LoVo (cell line): ENCODE data around the gene KCNJ16.

Source experiments
- DNase-seq: peaks from one replicate; pipeline ENCODE4 v3.0.0-alpha.2; 2016; ENCODE audit warnings: low spot score

KCNJ16 gene

DNA sequence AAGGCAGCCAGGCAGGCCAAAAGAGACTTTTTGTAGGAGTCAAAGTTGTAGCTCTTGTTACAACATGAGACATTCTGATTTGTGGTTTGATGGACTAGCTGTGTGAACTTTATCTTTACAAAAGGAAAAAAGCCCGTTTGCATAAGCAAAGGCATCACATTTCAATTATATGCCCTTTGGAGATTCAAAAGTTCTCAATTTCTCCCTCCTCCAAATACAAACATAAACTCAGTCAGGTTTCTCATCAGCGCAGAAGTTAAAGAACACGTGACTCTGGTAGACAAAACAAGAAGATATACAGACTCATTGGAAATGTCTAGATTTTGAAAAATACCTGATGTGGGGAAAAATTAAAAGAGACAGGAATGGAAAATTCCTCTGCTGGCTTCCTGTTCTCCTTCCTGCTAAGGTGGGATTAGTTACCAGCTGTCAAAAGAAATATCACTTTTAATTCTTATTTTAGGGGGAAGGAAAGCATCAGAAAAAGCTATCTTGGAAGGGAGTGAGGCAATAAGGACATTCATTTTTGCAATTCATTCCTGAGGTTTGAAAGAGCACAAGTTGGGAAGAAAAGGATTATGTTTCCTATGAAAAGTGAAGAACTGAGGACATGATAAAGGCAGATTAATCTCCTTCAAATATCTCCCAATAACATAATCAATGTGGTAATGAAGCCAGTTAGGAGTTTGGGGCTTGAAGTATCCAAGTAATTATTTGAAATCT is 4.6 kb upstream of the KCNJ16 start:
- no peak for DNase-seq

DNA sequence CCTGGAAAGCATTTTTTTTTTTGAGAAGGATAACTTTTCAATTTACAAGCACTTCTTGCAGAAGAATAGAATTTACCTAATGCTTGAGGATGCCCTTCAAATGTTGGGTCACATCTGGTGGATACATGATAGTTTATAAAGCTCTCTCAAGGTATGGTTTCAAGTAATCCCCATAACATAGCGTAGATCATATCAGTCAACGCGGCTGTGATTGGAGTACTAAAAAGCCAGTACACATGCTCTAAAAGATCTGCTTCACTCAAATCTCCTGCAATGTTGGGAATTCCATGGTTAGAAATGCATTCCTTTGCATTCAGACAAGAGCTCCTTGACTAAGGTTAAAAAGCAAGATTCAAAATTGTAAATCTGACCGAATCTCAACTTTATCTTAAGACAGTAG is 3.9 kb upstream of the KCNJ16 start:
- DNase-seq, result no peak

DNA sequence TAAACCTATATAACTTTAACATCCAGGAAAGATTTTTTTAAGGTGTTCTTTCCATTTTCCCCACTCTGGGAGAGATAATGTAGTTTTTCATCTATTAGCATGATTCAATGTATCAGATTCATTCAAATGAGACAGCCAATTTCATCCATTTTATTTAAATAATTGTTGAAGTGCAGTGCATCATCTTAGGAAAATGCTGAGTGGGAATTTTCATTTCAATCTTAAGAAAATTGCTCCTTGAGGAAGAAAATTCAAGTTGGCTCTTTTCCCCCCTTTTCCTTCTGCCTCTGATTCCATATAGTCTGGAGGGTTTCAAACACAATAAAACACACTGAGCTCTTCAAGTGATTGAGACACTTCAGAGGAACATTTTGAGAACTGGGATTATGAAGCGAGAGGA is 3.4 kb upstream of the KCNJ16 start:
- DNase-seq, result no peak

DNA sequence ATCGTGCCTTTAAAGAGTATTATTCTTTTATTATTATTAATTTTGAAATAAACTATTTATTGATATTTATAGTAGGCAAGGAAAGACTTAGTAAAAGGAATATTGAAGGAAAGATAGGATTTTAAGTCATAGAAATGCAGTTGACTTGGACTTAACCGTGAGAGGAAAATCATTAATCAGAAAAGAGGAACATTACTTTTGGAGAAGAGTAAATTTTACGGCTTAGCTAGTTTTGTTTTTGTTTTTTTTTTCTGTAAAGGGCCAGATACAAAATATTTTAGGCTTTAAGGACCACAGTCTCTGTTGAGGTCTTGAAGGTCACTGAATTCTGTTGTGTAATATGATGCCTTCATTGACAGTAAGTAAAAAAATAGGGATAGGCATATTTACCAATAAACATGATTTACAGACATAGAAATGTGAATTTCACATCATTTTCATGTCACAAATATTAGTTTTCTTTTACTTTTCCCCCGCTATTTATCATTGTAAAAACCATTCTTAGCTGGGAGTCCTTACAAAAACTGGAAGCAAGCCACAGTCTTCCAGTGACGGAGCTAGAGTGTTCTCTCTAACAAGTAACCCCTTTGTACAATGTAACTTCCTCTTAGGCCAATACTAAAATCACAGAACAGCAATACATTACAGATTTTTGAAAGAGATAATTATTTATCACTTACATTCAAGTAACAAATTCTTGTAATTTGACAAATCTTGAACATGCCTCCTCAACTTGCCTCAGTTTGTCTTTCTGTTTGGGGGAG is 2.3 kb upstream of the KCNJ16 start:
- DNase-seq, result no peak

DNA sequence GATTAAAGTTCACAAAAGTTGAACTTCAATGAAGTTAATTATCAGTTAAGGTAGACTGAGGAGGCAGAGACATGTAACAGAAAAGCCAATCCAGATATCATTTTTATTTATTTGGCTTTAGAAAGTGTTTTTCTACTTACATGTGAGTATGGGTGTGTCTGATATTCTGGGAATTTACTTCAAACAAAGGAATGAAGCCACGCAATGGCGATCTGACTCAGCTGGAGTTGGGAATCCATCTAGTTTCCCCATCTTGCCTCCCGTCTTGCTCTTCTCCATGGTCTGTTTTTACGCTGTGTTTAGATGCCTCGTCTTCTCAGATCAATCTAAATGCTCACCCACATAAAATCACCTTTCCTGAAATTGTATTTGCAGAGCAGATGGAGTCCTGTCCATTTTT is 1.7 kb upstream of the KCNJ16 start:
- no peak for DNase-seq

DNA sequence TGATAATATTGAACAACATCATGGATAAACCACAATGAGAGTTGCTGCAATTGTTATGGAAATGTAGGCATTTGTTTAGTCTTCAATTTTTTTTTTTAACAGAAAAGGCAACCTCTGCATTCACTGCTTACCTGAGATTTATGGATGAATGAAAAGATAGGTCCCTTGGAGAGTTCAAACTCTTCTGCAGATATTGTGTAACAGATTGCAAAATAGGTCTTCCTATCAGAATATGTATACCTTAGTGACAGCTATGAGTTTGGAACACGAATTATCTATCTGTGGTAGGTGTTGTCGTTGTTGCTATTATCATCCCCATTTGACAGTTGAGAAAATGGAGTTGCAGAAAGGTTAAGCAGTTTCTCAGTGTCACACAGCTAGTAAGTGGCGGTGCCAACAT is 1.2 kb upstream of the KCNJ16 start:
- DNase-seq, result no peak

DNA sequence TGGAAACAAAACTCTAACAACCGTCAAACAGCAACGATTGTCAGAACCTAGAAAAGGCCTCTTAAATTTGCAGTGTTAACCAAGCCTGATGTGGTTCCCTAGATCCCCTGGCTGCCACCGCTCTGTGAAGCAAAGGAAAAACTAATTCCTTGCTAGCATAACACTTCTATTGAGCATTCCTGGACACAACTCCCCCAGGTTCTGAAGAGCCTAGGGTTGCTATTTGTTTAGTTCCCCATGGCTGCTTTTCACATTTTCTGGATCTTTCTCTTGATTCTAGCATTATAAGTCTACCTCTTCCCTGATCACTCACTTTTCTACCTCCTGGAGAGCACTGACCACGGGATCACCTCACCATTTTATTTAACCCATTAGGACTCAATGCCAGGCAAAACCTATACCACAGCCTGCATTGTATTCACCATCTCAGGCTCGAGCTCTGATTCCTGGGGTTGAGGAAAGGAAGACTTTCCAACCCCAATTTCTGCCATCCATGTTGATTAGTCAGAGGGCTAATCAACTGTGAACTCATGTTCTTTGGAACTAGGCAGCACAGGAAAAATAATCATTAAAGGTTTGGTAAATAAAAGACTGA is 692 bp upstream of the KCNJ16 start:
- DNase-seq, result no peak

DNA sequence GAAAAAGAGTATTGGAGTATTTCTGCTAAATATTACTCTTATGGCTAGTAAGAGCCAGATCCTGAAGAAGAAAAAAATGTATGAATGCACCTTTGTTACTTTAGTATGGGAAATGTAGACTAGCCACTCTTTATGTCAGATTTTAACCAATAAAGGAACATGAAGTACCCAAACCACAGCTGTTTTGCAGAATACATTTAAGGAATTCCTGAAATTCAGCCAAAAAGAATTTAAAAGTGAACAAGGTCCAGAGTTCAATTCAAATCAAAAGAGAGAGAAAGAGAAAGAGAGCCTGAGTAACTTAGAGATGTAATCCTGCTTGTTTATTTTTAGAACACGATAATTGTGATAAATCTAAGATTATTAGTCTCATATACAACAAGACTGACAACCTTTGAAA is 1.2 kb downstream of the KCNJ16 start:
- no peak for DNase-seq

DNA sequence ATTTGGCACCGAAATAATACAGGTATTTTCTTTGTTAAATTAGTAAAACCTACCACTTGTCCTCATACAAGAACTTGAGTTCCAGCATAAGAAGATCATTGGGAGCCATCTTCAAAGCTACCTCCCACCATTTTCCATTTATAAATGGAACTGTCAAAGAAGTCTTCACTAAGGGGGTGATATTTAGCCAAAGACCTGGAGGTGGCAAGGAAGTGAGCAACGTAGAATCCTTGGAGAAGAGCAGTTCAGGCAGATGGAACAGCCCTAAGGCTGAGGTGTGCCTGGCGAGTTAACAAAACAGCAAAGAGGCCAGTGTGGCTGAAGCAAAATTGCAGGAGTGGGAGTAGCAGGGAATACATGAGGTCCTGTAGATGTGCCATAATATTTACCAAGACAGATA is 1.8 kb downstream of the KCNJ16 start:
- no peak for DNase-seq

DNA sequence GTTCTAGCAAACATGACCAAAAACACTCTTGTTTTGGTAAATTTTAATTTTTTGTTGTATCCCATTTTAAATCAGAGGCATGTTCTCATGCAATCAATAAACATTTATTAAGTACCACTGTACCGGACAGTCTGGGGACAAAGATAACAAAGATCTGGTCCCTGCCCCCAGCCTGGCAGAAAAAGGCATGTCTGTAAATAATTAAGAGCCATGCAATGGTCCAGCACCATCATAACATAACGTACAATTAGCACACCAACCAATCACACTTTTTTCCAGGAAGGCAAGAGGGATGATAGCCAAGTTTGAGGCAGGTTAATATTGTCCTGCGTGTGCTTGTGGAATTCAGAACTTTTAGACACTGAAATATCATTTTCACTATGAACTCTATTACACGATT is 3.5 kb downstream of the KCNJ16 start:
- no peak for DNase-seq

DNA sequence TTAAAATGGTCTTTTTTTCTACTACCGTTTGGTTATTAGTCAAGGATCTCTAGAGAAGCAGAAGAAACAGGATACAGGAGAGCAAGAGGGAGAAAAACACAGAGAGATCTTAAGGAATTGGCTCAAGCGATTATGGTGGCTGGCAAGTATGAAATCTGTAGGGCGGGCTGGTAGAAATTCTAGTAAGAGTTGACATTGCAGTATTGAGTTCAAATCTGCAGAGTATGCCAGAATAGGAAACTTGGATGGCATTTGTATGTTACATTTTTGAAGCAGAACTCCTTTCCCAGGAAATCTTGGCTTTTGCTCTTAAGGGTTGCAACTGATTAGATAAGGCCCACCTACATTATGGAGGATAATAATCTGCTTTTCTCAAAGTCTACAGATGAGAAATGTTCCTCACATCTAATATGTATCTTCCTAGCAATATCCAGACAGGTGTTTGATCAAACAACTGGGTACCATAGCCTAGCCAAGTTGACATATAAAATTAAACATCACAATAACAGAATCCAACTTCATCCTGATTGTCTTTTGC is 4.0 kb downstream of the KCNJ16 start:
- DNase-seq, result no peak

DNA sequence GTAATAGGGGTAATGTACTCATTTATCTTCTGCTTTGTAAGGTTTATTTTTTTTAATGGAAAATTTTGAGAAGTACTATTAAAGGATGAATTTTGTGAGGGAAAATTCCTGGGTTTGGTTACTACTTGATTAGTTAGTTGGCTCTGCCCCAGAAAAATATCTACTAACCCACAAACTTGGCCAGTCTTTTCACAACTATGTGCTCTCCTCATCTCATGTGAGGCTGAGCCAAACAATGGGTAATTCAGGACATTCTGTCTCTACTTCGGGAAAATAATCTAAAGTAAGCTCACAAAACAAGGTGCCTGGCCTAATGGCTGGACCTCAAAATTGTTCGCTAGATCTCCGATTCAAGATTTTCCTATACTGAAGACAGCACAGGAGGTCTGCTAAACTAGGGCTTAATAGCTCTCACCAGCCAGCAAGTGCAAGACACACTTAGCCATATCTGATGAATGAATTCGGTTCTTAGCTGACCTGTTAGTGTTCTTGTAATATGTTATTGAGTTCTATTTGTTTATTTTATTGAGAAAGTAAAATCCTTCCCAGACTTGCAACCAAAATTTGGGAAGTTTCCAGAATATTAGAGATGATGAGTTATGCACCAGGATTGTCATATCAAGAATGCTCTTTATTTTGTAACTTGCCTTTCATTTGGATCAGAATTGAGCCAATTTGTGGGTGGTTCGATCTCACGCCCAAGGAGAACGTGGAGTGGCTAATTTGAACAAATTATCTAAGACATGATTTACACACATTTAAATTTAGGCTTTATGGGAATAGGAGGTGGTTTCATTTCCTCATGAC is 5.7 kb downstream of the KCNJ16 start:
- no peak for DNase-seq

DNA sequence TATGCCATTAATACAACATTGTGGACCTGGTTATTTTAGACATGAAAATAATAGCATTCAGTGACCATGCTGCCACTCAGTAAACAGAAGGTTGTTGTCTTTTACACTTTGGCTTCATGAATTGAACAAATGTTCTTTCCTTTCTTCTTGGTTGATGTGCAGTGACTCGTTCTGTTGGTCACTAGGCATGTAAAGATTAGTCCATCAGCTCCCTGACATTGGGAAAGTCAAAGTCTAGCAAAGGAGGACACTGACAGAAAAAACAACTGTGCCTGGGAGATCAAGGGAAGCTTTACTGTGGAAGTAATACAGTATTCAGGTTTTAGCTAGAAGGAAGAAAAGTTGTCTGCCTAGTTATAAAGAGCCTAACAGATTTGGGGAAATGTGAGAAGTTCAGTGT is 6.9 kb downstream of the KCNJ16 start:
- no peak for DNase-seq

DNA sequence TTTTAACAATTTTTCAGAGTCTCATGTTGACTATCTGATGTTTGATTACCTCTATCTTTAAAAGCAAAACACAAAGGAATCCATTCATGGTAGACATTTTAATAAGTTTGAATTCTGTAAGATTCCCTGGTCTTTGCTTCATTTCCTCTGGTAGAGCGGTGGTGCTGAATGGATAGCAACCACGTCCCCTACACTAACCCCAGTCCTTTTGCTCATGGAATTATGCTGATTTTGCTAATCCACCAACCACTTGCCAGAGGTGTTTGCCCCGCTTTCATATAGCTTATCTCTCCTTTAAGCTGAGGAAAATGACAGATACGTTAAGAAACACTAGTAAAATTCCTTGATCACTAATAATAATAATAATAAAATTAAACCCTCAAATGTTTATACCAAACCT is 9.5 kb downstream of the KCNJ16 start:
- no peak for DNase-seq

DNA sequence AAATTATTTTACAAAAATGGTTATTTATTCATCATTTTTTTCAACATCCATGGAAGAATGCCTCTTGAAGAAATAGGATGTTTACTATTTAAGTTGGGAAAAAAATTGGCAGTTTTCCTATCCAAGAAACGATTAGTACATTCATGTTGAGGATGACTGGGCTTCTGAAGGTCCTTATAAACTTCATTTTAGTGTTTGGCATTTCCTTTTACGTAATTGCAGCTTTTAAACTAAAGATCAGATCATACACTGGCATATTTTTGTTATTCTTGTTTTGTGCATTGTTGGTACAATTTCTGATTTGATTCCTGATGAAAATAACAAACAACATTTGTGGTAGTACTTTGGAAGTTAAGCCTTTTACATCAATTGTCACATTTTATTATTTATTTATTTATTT is 11.5 kb downstream of the KCNJ16 start:
- no peak for DNase-seq

DNA sequence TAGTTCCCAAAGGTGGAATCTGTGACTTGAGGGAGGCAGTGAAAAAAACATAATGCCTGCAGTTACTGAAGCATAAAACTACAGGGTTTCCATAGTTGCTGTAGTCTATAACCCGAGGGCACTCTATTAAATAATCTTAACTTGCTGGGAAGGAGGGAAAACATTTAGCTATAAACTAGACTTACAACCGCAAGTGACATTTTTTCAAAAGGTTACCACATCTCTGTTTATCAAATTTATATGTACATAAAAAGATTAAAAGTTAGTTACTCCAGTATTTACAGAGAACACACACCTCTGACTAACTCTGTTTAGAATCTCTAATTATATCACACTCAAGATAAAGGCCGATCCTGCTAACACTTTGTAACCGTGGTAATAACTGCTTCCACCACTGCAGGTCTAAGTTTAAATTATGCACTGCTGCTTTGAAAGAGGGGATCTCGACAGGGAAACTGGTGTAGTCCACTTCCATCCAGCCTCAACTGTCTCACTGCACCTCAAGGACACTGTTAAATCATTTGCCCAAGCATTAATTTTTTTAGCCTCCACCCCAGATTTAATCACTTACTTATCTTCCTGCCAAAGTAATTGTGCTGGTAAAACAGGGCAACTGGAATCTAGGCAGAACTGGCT is 14.6 kb downstream of the KCNJ16 start:
- no peak for DNase-seq

DNA sequence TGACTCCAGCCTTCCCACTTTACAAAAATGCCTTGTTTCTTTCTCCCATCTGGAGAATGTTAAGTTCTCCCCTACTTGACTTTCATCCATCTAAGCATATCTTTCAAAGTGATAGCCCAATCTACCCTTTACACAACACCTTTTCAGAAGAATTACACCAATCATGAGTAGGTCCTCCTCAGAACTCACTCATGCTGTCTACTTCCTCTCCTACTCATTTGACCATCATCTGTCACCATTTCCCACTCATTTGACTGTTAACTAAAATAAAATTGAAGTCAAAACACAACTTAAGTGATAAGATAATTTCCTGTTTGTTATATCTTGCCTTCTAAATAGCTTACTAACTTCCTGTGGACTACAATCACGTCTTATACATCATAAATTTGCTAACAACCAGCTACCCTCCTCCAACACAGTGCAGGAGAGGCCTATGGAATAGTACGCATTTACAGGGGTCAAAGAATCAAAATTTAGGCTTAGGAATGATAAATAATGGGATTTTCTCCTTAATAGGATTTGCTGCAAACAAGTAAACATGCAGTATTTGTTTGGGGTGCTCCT is 16.1 kb downstream of the KCNJ16 start:
- DNase-seq, result no peak

DNA sequence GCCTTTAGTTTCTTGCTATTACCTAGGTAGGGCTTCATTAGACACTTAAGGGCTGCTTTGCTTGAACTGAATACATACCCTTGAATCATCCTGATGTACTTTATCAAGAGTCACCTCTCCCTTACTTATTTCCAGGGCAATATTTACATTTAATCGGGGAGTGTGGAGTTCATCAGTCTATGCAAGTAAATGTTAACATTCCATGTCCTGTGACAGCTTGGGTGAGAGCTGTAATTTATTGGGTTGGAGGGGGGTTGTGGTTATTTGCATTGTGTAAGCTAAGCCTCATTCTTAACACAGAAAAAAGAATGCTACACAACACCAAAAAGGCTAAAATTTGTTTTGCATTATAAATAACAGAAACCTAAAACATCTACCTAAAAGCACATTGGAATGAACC is 16.7 kb downstream of the KCNJ16 start:
- DNase-seq, result no peak

DNA sequence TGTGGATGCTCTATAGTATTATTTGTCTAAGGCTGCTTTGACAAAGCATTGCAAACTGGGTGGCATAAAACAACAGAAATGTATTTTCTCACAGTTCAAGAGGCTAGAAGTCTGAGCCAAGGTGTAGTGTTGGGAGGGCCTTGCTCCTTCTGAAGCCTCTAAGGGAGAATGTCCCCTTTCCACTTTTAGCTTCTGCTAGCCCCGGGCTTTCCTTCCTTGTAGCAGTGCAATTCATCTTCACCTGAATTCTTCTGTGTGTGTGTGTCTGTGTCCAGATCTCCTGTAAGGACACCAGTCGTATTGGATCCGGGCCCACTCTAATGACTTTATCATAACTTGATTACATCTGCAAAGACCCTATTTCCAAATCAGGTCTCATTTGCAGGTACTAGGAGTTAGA is 18.1 kb downstream of the KCNJ16 start:
- DNase-seq, result no peak

DNA sequence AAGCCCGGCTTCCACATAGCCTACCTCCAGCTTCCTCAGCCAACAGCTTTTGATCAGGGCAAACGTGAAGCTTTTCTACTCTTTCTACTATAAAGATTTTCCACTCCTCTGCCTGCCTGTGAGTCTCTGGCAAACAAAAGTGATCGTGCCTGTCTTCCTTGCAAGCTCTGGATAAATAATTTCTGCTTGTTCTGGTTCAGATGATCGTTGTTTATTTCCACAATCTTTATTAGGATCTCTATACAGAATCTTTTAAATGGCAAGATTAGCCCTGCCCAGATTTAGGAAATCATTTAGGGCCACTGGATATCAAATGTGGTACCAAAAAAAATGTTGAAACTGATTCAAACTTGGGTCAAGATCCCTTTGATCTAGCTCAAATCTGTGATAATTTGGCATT is 20.4 kb downstream of the KCNJ16 start:
- DNase-seq, result no peak

DNA sequence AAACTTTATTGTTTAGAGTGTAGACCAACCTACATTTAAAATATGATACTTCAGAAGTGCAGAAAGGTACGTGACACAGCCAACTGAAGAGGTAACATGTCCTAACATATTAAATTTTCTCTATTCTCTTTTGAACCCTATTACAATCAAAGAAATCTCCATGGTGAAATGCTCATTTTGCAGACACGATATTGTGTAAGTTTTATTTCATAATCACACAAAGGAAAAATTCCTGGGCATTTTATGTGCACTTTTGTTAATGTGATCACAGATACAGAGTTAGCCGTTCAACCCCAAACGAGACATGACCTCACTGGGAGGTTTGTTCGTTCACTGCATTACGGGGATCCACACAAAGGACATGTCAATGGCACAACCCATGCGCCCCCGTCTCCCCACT is 21.8 kb downstream of the KCNJ16 start:
- DNase-seq, result no peak

DNA sequence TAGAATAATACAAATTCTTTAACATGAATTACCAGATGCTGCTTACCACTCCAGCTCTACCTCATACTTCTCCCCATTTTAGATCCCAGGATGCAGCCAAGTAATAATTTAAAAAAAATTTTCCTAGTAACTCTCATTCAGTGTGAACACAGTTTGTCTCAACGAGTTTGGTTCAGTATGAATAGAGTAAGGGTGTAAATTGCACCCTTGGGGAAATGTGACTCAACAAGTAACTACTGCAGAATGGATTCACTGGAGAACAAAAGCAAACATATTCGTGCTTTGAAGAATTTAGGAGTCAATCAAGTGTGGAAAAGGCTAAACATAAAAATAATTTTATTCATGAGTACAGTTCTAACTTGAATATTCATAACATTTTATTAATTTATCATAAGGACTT is 23.0 kb downstream of the KCNJ16 start:
- DNase-seq, result no peak
